GM12878 (cell line): ENCODE data around the gene ADK. TPM values are rescaled to one million over a fixed set of nuclear protein-coding genes. Genes with fewer than 3 reads are reported as not detected.

Experiments
- ATAC-seq: fragments of 200-7000 bp; cut with Tn5 transposase; 3 replicates; pipeline ENCODE4 v1.9.1; 2020; ENCODE audit warnings: mild to moderate bottlenecking, moderate library complexity
- BruUV-seq: library from RNA; stranded (reverse); fragments of 400-500 nt; replicated peaks from 2 replicates; lab custom pipeline; 2021; lab: Mats Ljungman, UMichigan
- CTCF ChIA-PET: fragments of 300-600 bp; sonication (Branson Sonifier 250); formaldehyde crosslinking; extraction: SDS; loops from one replicate; lab custom pipeline; 2021; ENCODE audit warnings: inconsistent platforms; lab: Yijun Ruan, JAX
- POLR2A ChIA-PET: fragments of 350-600 bp; formaldehyde crosslinking; extraction: SDS; loops from one replicate; lab custom pipeline; 2021; ENCODE audit warnings: inconsistent platforms; lab: Charles Lee
- RAD21 ChIA-PET: fragments of 300-600 bp; sonication (Branson Sonifier 250); formaldehyde crosslinking; loops from one replicate; lab custom pipeline; 2023; ENCODE audit warnings: antibody characterized with exemption; ENCODE audit not compliant: unreplicated experiment; lab: Charles Lee
- SMC1A ChIA-PET: fragments of 300-600 bp; sonication (Branson Sonifier 250); formaldehyde crosslinking; loops from one replicate; lab custom pipeline; 2023; ENCODE audit not compliant: unreplicated experiment, uncharacterized antibody; lab: Charles Lee
- DNase-seq: peaks from one replicate; pipeline ENCODE4 v3.0.0-alpha.2; 2011; ENCODE audit warnings: low read depth, low spot score
- FAIRE-seq: peaks from 3 replicates; lab custom pipeline; 2011; peaks lifted over from hg19 to GRCh38; lab: Jason Lieb, UNC
- H2AFZ ChIP-seq: 2 replicates; pipeline ENCODE4 v1.6.0; 2011; ENCODE audit warnings: low read depth, low read length, control low read depth; ENCODE audit not compliant: control insufficient read depth
- H3K27ac ChIP-seq: 2 replicates; pipeline ENCODE4 v1.5.1; 2011; ENCODE audit warnings: control low read depth; ENCODE audit not compliant: control insufficient read depth, insufficient read depth
- H3K27me3 ChIP-seq, 2 experiments: replicated peaks in 1 of 2; 2 replicates each; pipeline versions ENCODE4 v1.6.0 to v1.6.1; 2011; ENCODE audit warnings: low read length in 1 of 2; ENCODE audit not compliant: control insufficient read depth in 2 of 2, insufficient read depth in 2 of 2
- H3K36me3 ChIP-seq, 2 experiments: 2 replicates each; pipeline ENCODE4 v1.5.1; 2011; ENCODE audit warnings: low read length in 1 of 2; ENCODE audit not compliant: control insufficient read depth in 2 of 2, insufficient read depth in 2 of 2
- H3K4me1 ChIP-seq: 2 replicates; pipeline ENCODE4 v1.6.1; 2011; ENCODE audit warnings: mild to moderate bottlenecking, low read length, moderate library complexity, mixed read lengths; ENCODE audit not compliant: control insufficient read depth, insufficient read depth
- H3K4me2 ChIP-seq: 2 replicates; pipeline ENCODE4 v1.6.0; 2011; ENCODE audit warnings: control low read depth; ENCODE audit not compliant: control insufficient read depth, insufficient read depth
- H3K4me3 ChIP-seq: fragments of 200-600 bp; sonication (generic); 2 replicates; pipeline ENCODE4 v1.5.1; 2016
- H3K79me2 ChIP-seq: 2 replicates; pipeline ENCODE4 v1.6.0; 2011; ENCODE audit warnings: low read length; ENCODE audit not compliant: control insufficient read depth, insufficient read depth
- H3K9ac ChIP-seq: 2 replicates; pipeline ENCODE4 v1.8.0; 2011; ENCODE audit warnings: low read length, control low read depth, mixed read lengths; ENCODE audit not compliant: control insufficient read depth, insufficient read depth
- H3K9me3 ChIP-seq: replicated peaks from 3 replicates; pipeline ENCODE4 v1.5.1; 2011; ENCODE audit warnings: mild to moderate bottlenecking, low read length; ENCODE audit not compliant: control insufficient read depth, insufficient read depth
- H4K20me1 ChIP-seq: 2 replicates; pipeline ENCODE4 v1.6.0; 2011; ENCODE audit not compliant: control insufficient read depth, insufficient read depth
- BHLHE40 ChIP-seq, 2 experiments: fragments of 450-650 bp in 1 of 2; IDR thresholded peaks; 2 replicates each; pipeline ENCODE4 v1.6.1; 2011 to 2017; ENCODE audit warnings: low read depth in 2 of 2, borderline replicate concordance in 1 of 2, improper control_type of control experiment in 1 of 2, low read length in 1 of 2, mild to moderate bottlenecking in 1 of 2
- CBX5 ChIP-seq: sonication (generic); IDR thresholded peaks from 2 replicates; pipeline ENCODE4 v1.6.1; 2016; ENCODE audit warnings: low read depth, moderate library complexity, mild to moderate bottlenecking, inconsistent platforms
- GATAD2B ChIP-seq: fragments of 450-650 bp; conservative IDR thresholded peaks from 2 replicates; pipeline ENCODE4 v1.6.1; 2017; ENCODE audit warnings: low read depth, mild to moderate bottlenecking, moderate library complexity
- HCFC1 ChIP-seq: fragments of 150-350 bp; IDR thresholded peaks from 2 replicates; pipeline ENCODE4 v1.6.1; 2014; ENCODE audit warnings: low read length
- HDAC2 ChIP-seq: fragments of 200-600 bp; sonication (generic); IDR thresholded peaks from 2 replicates; pipeline ENCODE4 v1.6.1; 2017
- IKZF1 ChIP-seq: fragments of 450-650 bp; conservative IDR thresholded peaks from 2 replicates; pipeline ENCODE4 v1.6.1; 2017; ENCODE audit warnings: antibody characterized with exemption, mild to moderate bottlenecking
- PAX5 ChIP-seq: IDR thresholded peaks from 2 replicates; pipeline ENCODE4 v1.6.1; 2011; ENCODE audit warnings: low read depth, low read length, borderline replicate concordance
- RB1 ChIP-seq: fragments of 450-650 bp; formaldehyde crosslinking; IDR thresholded peaks from 2 replicates; pipeline ENCODE4 v1.6.1; 2017; ENCODE audit warnings: mild to moderate bottlenecking, borderline replicate concordance
- RCOR1 ChIP-seq: conservative IDR thresholded peaks from 2 replicates; pipeline ENCODE4 v1.6.1; 2012; ENCODE audit warnings: low read depth, low read length, improper control_type of control experiment
- RUNX3 ChIP-seq: IDR thresholded peaks from 2 replicates; pipeline ENCODE4 v1.6.1; 2012; ENCODE audit warnings: low read length, inconsistent platforms
- SIX5 ChIP-seq: IDR thresholded peaks from 2 replicates; pipeline ENCODE4 v1.6.1; 2011; ENCODE audit warnings: mild to moderate bottlenecking, low read depth, low read length, moderate library complexity; ENCODE audit not compliant: severe bottlenecking
- SMAD1 ChIP-seq: fragments of 450-650 bp; IDR thresholded peaks from 2 replicates; pipeline ENCODE4 v1.6.1; 2018; ENCODE audit warnings: mild to moderate bottlenecking, low read depth; ENCODE audit not compliant: partially characterized antibody
- SP1 ChIP-seq: IDR thresholded peaks from one replicate; pipeline ENCODE4 v1.6.1; 2011; ENCODE audit warnings: low read depth, low read length
- WGBS: methylation state at CpG from one replicate; pipeline ENCODE4 v1.1.6; 2016; ENCODE audit warnings: low lambda C conversion rate; ENCODE audit not compliant: insufficient replicate concordance, insufficient coverage; ENCODE audit errors: missing lambda C conversion rate; 5-methylcytosine and 5-hydroxymethylcytosine counted together
- in situ Hi-C: fragments of 300-500 bp; cut with MboI; formaldehyde crosslinking; loops from 9 replicates; pipeline ENCODE4 v1.14.3; 2018; ENCODE audit warnings: mixed read lengths
- intact Hi-C: fragments of 100-400 bp; cut with micrococcal nuclease; formaldehyde crosslinking; loops from one replicate; pipeline ENCODE4 v1.14.2; 2022; ENCODE audit not compliant: unreplicated experiment
- polyA plus RNA-seq, 11 experiments: library from polyadenylated mRNA; depleted of rRNA in 4 of 11; unstranded in 6 of 11; stranded (reverse) in 5 of 11; fragments of >200 nt; fragmentation: Nextera tagmentation in 4 of 11; fragmentation: Illumina TruSeq in 1 of 11; extraction: Ambion mirVana in 4 of 11; extraction: Trizol in 1 of 11; gene quantifications; 1 replicate in 1 of 11; 2 replicates in 10 of 11; pipeline versions ENCODE4 v1.2.1 to v1.2.3, GENCODE V29; 2011 to 2016; ENCODE audit warnings: inconsistent platforms in 2 of 11, missing spikeins in 2 of 11, low read depth in 1 of 11
- total RNA-seq, 4 experiments: library from RNA; depleted of rRNA in 3 of 4; stranded (reverse); fragments of >200 nt in 3 of 4; fragmentation: Illumina TruSeq in 1 of 4; extraction: Trizol in 1 of 4; gene quantifications; 2 replicates each; pipeline versions ENCODE4 v1.2.1 to v1.2.3, GENCODE V29; 2013 to 2021
- TF ChIP-seq, protein P1 (sequence below): fragments of 450-650 bp; IDR thresholded peaks from 2 replicates; pipeline ENCODE4 v1.6.1; 2016; ENCODE audit warnings: mild to moderate bottlenecking
- TF ChIP-seq, protein P2 (sequence below): IDR thresholded peaks from 2 replicates; pipeline ENCODE4 v1.6.1; 2012; ENCODE audit warnings: mild to moderate bottlenecking, low read depth, low read length
- TF ChIP-seq, protein P3 (sequence below): fragments of 450-650 bp; formaldehyde crosslinking; IDR thresholded peaks from 2 replicates; pipeline ENCODE4 v1.4.0; 2022; ENCODE audit warnings: mild to moderate bottlenecking, moderate library complexity

The ADK gene
- total and polyA plus RNA-seq, 10 of the 15 experiments (the other 5 are each of a cell fraction or from before 2014, with no cell fraction given) = 42.0 to 151 (median 81.6) TPM

DNA sequence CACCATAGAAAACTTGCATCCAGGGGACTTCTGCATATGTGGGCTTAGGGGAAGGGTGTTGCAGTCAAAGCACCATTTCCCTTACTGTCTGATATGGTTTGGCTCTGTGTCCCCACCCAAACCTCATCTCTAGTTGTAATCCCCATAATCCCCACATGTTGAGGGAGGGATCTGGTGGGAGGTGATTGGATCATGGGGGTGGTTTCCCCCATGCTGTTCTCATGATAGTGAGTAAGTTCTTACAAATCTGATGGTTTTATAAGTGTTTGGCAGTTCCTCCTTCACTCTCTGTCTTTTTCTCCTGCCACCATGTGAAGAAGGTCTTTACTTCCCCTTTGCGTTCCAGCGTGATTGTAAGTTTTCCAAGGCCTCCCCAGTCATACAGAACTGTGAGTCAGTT is 177.4 kb downstream of the ADK start (continued):
- TF ChIP-seq, protein P1, sequence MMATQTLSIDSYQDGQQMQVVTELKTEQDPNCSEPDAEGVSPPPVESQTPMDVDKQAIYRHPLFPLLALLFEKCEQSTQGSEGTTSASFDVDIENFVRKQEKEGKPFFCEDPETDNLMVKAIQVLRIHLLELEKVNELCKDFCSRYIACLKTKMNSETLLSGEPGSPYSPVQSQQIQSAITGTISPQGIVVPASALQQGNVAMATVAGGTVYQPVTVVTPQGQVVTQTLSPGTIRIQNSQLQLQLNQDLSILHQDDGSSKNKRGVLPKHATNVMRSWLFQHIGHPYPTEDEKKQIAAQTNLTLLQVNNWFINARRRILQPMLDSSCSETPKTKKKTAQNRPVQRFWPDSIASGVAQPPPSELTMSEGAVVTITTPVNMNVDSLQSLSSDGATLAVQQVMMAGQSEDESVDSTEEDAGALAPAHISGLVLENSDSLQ = no peak
- TF ChIP-seq CBX5 = no peak
- TF ChIP-seq, protein P2, sequence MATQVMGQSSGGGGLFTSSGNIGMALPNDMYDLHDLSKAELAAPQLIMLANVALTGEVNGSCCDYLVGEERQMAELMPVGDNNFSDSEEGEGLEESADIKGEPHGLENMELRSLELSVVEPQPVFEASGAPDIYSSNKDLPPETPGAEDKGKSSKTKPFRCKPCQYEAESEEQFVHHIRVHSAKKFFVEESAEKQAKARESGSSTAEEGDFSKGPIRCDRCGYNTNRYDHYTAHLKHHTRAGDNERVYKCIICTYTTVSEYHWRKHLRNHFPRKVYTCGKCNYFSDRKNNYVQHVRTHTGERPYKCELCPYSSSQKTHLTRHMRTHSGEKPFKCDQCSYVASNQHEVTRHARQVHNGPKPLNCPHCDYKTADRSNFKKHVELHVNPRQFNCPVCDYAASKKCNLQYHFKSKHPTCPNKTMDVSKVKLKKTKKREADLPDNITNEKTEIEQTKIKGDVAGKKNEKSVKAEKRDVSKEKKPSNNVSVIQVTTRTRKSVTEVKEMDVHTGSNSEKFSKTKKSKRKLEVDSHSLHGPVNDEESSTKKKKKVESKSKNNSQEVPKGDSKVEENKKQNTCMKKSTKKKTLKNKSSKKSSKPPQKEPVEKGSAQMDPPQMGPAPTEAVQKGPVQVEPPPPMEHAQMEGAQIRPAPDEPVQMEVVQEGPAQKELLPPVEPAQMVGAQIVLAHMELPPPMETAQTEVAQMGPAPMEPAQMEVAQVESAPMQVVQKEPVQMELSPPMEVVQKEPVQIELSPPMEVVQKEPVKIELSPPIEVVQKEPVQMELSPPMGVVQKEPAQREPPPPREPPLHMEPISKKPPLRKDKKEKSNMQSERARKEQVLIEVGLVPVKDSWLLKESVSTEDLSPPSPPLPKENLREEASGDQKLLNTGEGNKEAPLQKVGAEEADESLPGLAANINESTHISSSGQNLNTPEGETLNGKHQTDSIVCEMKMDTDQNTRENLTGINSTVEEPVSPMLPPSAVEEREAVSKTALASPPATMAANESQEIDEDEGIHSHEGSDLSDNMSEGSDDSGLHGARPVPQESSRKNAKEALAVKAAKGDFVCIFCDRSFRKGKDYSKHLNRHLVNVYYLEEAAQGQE = no peak

DNA sequence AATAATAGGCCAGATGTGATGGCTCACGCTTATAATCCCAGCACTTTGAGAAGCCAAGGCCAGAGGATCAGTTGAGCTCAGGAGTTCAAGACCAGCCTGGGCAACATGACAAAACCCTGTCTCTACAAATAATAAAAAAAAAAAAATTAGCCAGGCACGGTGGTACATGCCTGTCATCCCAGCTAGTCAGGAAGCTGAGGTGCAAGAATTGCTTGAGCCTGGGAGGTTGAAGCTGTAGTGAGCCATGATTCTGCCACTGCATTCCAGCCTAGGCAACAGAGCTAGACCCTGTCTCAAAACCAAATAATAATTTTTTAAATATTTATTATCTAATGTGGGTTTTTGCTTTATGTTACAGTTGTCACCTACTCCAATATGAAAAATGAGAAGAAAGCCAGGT is 178.9 kb downstream of the ADK start:
- no peak overlapping the region for H2AFZ ChIP-seq
- no peaks in the 10 kb centered on the region for H3K27me3 ChIP-seq
- ChIA-PET POLR2A (no interaction called here), SMC1A (interaction anchor here (0.6 to 0.9 kb wide), 3 partner anchors 37 to 69 kb away, joined by 3 read pairs; no protein-coding TSS in a partner anchor), CTCF (interaction anchor here (0.6 to 0.8 kb wide), 2 partner anchors 9 to 689 kb away, joined by 3 read pairs; no protein-coding TSS in a partner anchor), RAD21 (no interaction called here)
- H3K9me3 ChIP-seq = no peaks in the 10 kb centered on the region; the same call in 1 of the 3 replicates
- H3K4me2 ChIP-seq = no peak overlapping the region
- H3K4me1 ChIP-seq = no peaks in the 10 kb centered on the region
- no peak overlapping the region for H3K4me3 ChIP-seq
- FAIRE-seq (no peak), ATAC-seq (no peak), DNase-seq (no peak)
- no peaks in the 10 kb centered on the region for H4K20me1 ChIP-seq
- H3K79me2 ChIP-seq = no peaks in the 10 kb centered on the region
- H3K9ac ChIP-seq = no peak overlapping the region
- H3K36me3 ChIP-seq = peaks cover 0 to 4% of the 10 kb centered on the region in 2 experiments; a peak in 1 of 4 replicates
- no peak overlapping the region for H3K27ac ChIP-seq
- intact Hi-C loops (no loop called here), in situ Hi-C loops (no loop called here)
- TF ChIP-seq, protein P3, sequence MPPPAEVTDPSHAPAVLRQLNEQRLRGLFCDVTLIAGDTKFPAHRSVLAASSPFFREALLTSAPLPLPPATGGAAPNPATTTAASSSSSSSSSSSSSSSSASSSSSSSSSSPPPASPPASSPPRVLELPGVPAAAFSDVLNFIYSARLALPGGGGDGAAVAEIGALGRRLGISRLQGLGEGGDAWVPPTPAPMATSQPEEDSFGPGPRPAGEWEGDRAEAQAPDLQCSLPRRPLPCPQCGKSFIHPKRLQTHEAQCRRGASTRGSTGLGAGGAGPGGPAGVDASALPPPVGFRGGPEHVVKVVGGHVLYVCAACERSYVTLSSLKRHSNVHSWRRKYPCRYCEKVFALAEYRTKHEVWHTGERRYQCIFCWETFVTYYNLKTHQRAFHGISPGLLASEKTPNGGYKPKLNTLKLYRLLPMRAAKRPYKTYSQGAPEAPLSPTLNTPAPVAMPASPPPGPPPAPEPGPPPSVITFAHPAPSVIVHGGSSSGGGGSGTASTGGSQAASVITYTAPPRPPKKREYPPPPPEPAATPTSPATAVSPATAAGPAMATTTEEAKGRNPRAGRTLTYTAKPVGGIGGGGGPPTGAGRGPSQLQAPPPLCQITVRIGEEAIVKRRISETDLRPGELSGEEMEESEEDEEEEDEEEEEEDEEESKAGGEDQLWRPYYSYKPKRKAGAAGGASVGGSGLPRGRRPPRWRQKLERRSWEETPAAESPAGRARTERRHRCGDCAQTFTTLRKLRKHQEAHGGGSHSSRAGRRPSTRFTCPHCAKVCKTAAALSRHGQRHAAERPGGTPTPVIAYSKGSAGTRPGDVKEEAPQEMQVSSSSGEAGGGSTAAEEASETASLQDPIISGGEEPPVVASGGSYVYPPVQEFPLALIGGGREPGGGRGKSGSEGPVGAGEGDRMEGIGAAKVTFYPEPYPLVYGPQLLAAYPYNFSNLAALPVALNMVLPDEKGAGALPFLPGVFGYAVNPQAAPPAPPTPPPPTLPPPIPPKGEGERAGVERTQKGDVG (CRISPR knock-in tag) = no peak
- no peak for TF ChIP-seq RB1
- TF ChIP-seq SP1 = no peak
- TF ChIP-seq HCFC1 = no peak
- no peak for TF ChIP-seq BHLHE40 (IDR thresholded peaks at IDR 0.05; ENCODE audit: borderline replicate concordance in 1 of 2, low read depth in 2 of 2, low read length in 1 of 2)
- no peak for TF ChIP-seq RUNX3
- no peak for TF ChIP-seq GATAD2B
- no peak for TF ChIP-seq RCOR1
- no peak for TF ChIP-seq IKZF1
- no peak for TF ChIP-seq PAX5
- TF ChIP-seq SMAD1 = no peak
- no peak for TF ChIP-seq HDAC2
- no peak for TF ChIP-seq SIX5
- WGBS = 97% methylated on average over 2 of the region's 2 CpGs
- BruUV-seq = no TSS peak
